Astrocyte (in vitro differentiated cells and primary cell): ENCODE data around the gene PLCXD3. TPM values are rescaled to one million over a fixed set of nuclear protein-coding genes. Genes with fewer than 3 reads are reported as not detected.

ENCODE experiments used
- DNase-seq: peaks from one replicate; pipeline ENCODE4 v3.0.0-alpha.2; 2010; ENCODE audit warnings: low read depth
- FAIRE-seq: peaks from 2 replicates; lab custom pipeline; 2011; peaks lifted over from hg19 to GRCh38; lab: Jason Lieb, UNC
- H2AFZ ChIP-seq: 2 replicates; pipeline ENCODE4 v1.6.0; 2012; ENCODE audit warnings: low read depth, low read length, inconsistent platforms
- H3K27ac ChIP-seq: 2 replicates; pipeline ENCODE4 v1.5.1; 2011; ENCODE audit warnings: low read depth, low read length, inconsistent platforms
- H3K27me3 ChIP-seq: 2 replicates; pipeline ENCODE4 v1.6.0; 2011; ENCODE audit warnings: low read length, inconsistent platforms; ENCODE audit not compliant: insufficient read depth
- H3K36me3 ChIP-seq: 2 replicates; pipeline ENCODE4 v1.5.1; 2011; ENCODE audit warnings: low read length, inconsistent platforms; ENCODE audit not compliant: insufficient read depth
- H3K4me1 ChIP-seq: 2 replicates; pipeline ENCODE4 v1.5.1; 2011; ENCODE audit warnings: low read length, inconsistent platforms; ENCODE audit not compliant: insufficient read depth
- H3K4me2 ChIP-seq: 2 replicates; pipeline ENCODE4 v1.6.0; 2012; ENCODE audit warnings: low read length, inconsistent platforms
- H3K4me3 ChIP-seq: 2 replicates; pipeline ENCODE4 v1.5.1; 2011; ENCODE audit warnings: low read depth, mild to moderate bottlenecking, low read length, inconsistent platforms; ENCODE audit not compliant: insufficient read depth
- H3K79me2 ChIP-seq: 2 replicates; pipeline ENCODE4 v1.6.0; 2012; ENCODE audit warnings: mild to moderate bottlenecking, low read length, inconsistent platforms; ENCODE audit not compliant: insufficient read depth
- H3K9ac ChIP-seq: 2 replicates; pipeline ENCODE4 v1.6.0; 2012; ENCODE audit warnings: mild to moderate bottlenecking, low read length, inconsistent platforms
- H3K9me3 ChIP-seq: 2 replicates; pipeline ENCODE4 v1.5.1; 2012; ENCODE audit warnings: low read depth, mild to moderate bottlenecking, low read length, inconsistent platforms; ENCODE audit not compliant: insufficient read depth
- H4K20me1 ChIP-seq: 2 replicates; pipeline ENCODE4 v1.6.0; 2012; ENCODE audit warnings: low read length, inconsistent platforms; ENCODE audit not compliant: insufficient read depth
- H3K27ac Mint-ChIP-seq: one replicate; pipeline ENCODE4 v1.8.0; 2021; ENCODE audit warnings: mild to moderate bottlenecking, mixed read lengths; ENCODE audit not compliant: unreplicated experiment
- H3K27me3 Mint-ChIP-seq: one replicate; pipeline ENCODE4 v1.8.0; 2021; ENCODE audit warnings: low read depth, mixed read lengths; ENCODE audit not compliant: unreplicated experiment
- H3K36me3 Mint-ChIP-seq: one replicate; pipeline ENCODE4 v1.8.0; 2021; ENCODE audit warnings: low read depth, mixed read lengths; ENCODE audit not compliant: unreplicated experiment
- H3K4me1 Mint-ChIP-seq: one replicate; pipeline ENCODE4 v1.8.0; 2021; ENCODE audit warnings: low read depth, mixed read lengths; ENCODE audit not compliant: unreplicated experiment
- H3K4me3 Mint-ChIP-seq: one replicate; pipeline ENCODE4 v1.8.0; 2021; ENCODE audit warnings: mild to moderate bottlenecking, moderate library complexity, mixed read lengths; ENCODE audit not compliant: unreplicated experiment
- H3K9me3 Mint-ChIP-seq: one replicate; pipeline ENCODE4 v1.8.0; 2021; ENCODE audit warnings: mild to moderate bottlenecking, mixed read lengths; ENCODE audit not compliant: unreplicated experiment
- EZH2 ChIP-seq: IDR thresholded peaks from 2 replicates; pipeline ENCODE4 v1.6.1; 2012; ENCODE audit warnings: mild to moderate bottlenecking, low read length, inconsistent platforms; ENCODE audit not compliant: insufficient read depth
- total RNA-seq: library from RNA; stranded (reverse); gene quantifications from 2 replicates; pipeline ENCODE4 v1.2.1, GENCODE V29; 2021
- TF ChIP-seq, protein P1 (sequence below): IDR thresholded peaks from 2 replicates; pipeline ENCODE4 v1.5.1; 2011; ENCODE audit warnings: low read depth, mild to moderate bottlenecking, inconsistent platforms, low read length, moderate library complexity; ENCODE audit not compliant: insufficient read depth

Gene PLCXD3
- total RNA-seq, 1 donor from 2014 or later, result 1.6 TPM

DNA sequence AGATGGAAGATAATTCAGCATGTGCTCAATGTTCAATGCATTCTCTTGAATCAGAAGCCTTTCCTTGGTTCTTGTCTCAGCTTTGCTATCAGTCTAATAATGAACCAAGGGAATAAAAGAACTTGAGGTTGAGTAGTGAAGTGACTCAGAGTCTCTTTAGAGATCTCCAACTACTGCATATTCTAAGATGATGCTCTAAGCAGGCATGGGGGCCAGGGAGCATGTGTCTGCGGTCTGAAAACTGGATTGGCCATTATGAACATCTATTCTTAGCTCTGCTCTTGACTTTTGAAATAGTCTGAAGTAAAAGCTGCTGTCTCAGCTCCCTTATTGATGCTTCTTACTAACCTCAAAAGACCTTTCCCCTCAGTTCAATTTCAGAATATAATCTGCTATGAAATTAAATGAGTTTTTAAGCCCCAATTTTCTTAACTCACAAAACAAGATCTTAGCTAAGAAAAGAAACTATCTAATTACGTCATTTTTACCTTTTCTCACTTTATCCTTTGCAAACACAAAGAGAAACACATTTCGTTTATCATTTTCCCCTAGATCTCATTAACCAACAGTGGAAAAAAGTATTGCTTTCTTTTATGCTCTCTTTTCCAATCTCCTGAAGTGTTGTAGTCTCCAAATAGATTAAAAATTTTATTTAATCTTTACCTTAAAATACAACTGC, 44.8 kb downstream of the PLCXD3 start:
- no peaks in the 10 kb centered on the region for H3K27me3 ChIP-seq
- no peaks in the 10 kb centered on the region for H4K20me1 ChIP-seq
- no peak for FAIRE-seq
- TF ChIP-seq EZH2, result no peak
- TF ChIP-seq, protein P1, sequence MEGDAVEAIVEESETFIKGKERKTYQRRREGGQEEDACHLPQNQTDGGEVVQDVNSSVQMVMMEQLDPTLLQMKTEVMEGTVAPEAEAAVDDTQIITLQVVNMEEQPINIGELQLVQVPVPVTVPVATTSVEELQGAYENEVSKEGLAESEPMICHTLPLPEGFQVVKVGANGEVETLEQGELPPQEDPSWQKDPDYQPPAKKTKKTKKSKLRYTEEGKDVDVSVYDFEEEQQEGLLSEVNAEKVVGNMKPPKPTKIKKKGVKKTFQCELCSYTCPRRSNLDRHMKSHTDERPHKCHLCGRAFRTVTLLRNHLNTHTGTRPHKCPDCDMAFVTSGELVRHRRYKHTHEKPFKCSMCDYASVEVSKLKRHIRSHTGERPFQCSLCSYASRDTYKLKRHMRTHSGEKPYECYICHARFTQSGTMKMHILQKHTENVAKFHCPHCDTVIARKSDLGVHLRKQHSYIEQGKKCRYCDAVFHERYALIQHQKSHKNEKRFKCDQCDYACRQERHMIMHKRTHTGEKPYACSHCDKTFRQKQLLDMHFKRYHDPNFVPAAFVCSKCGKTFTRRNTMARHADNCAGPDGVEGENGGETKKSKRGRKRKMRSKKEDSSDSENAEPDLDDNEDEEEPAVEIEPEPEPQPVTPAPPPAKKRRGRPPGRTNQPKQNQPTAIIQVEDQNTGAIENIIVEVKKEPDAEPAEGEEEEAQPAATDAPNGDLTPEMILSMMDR, result no peak
- Mint-ChIP-seq H3K27ac (no peak overlapping the region), H3K36me3 (no peaks in the 10 kb centered on the region), H3K4me1 (no peaks in the 10 kb centered on the region), H3K27me3 (peaks cover 2% of the 10 kb centered on the region), H3K9me3 (no peaks in the 10 kb centered on the region), H3K4me3 (no peak overlapping the region)
- no peaks in the 10 kb centered on the region for H3K4me1 ChIP-seq
- H3K9me3 ChIP-seq, result no peaks in the 10 kb centered on the region
- H3K27ac ChIP-seq, result no peak overlapping the region
- no peaks in the 10 kb centered on the region for H3K36me3 ChIP-seq
- no peak overlapping the region for H3K4me3 ChIP-seq
- peak; percentile 16 for DNase-seq
- no peak overlapping the region for H3K9ac ChIP-seq
- no peak overlapping the region for H3K4me2 ChIP-seq
- no peaks in the 10 kb centered on the region for H3K79me2 ChIP-seq
- H2AFZ ChIP-seq, result no peak overlapping the region

DNA sequence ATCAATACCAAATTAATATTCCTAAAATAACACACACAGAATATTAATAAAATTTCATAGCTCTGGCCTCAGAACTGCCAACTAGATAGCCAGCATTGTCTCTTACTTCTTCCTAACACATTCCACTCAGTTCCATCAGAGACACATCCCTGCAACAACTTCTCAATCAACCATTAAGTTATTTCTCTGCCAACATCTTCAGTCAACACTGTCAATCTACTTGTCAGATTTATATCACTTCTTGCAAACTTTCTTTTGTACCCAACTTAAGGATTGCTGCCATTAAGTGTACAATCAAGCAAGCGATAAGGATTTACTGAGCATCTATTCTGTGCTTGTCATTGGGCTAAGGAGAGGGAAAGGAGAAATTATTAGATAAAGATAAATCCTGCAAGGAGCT, 50.8 kb downstream of the PLCXD3 start:
- Mint-ChIP-seq H3K9me3 (no peaks in the 10 kb centered on the region), H3K36me3 (no peaks in the 10 kb centered on the region), H3K4me1 (no peaks in the 10 kb centered on the region), H3K27ac (no peak overlapping the region), H3K4me3 (no peak overlapping the region), H3K27me3 (peaks cover 2% of the 10 kb centered on the region)
- H2AFZ ChIP-seq, result no peak overlapping the region
- no peak for DNase-seq
- no peak overlapping the region for H3K4me3 ChIP-seq
- no peak overlapping the region for H3K4me2 ChIP-seq
- H3K79me2 ChIP-seq, result no peaks in the 10 kb centered on the region
- H3K4me1 ChIP-seq, result no peaks in the 10 kb centered on the region
- H3K9me3 ChIP-seq, result no peaks in the 10 kb centered on the region
- TF ChIP-seq, protein P1, result no peak
- no peak for TF ChIP-seq EZH2
- no peak overlapping the region for H3K27ac ChIP-seq
- H3K27me3 ChIP-seq, result no peaks in the 10 kb centered on the region
- FAIRE-seq, result no peak
- no peaks in the 10 kb centered on the region for H4K20me1 ChIP-seq
- no peaks in the 10 kb centered on the region for H3K36me3 ChIP-seq
- H3K9ac ChIP-seq, result no peak overlapping the region

GRCh38 chr5:41457094-41457493, 53.3 kb downstream of the PLCXD3 start:
- no peaks in the 10 kb centered on the region for H3K36me3 Mint-ChIP-seq
- DNase-seq (no peak), FAIRE-seq (no peak)
- no peaks in the 10 kb centered on the region for H3K36me3 ChIP-seq
- no peak overlapping the region for H3K4me3 ChIP-seq
- no peaks in the 10 kb centered on the region for H3K9me3 Mint-ChIP-seq
- no peaks in the 10 kb centered on the region for H3K27me3 ChIP-seq
- no peak for TF ChIP-seq EZH2
- TF ChIP-seq, protein P1, result no peak
- no peak overlapping the region for H3K4me3 Mint-ChIP-seq
- H3K9me3 ChIP-seq, result no peaks in the 10 kb centered on the region
- no peaks in the 10 kb centered on the region for H3K4me1 ChIP-seq
- no peaks in the 10 kb centered on the region for H3K4me1 Mint-ChIP-seq
- no peaks in the 10 kb centered on the region for H4K20me1 ChIP-seq
- H3K27me3 Mint-ChIP-seq, result no peaks in the 10 kb centered on the region
- no peak overlapping the region for H3K9ac ChIP-seq
- H3K4me2 ChIP-seq, result no peak overlapping the region
- no peak overlapping the region for H2AFZ ChIP-seq
- no peaks in the 10 kb centered on the region for H3K79me2 ChIP-seq
- no peak overlapping the region for H3K27ac ChIP-seq
- H3K27ac Mint-ChIP-seq, result no peak overlapping the region
